Erythroblast (primary cell): ENCODE data around the gene FAIM2.

Source experiments
- GATA1 ChIP-seq: IDR thresholded peaks from 2 replicates; pipeline ENCODE4 v1.6.1; 2011; ENCODE audit warnings: low read depth, mild to moderate bottlenecking, control low read depth, low read length, moderate library complexity
- POLR2A ChIP-seq: IDR thresholded peaks from 2 replicates; pipeline ENCODE4 v1.6.1; 2011; ENCODE audit warnings: mild to moderate bottlenecking, low read length

- TF ChIP-seq POLR2A, result no peak
- no peak for TF ChIP-seq GATA1
Observed at GRCh38 chr12:49872381-49872780, 31.3 kb downstream of the FAIM2 start.
